H9 (cell line): ENCODE data around the gene PXK. TPM values are rescaled to one million over a fixed set of nuclear protein-coding genes. Genes with fewer than 3 reads are reported as not detected.

Experiments used
- DNase-seq: peaks from one replicate; pipeline ENCODE4 v3.0.0-alpha.2; 2017
- H2AFZ ChIP-seq: one replicate; pipeline ENCODE4 v1.6.1; 2013; ENCODE audit warnings: mild to moderate bottlenecking, low read length, control low read depth, moderate library complexity
- H2AK5ac ChIP-seq: 2 replicates; pipeline ENCODE4 v1.6.1; 2013; ENCODE audit warnings: low read length, control low read depth, mixed read lengths; ENCODE audit not compliant: insufficient read length
- H2BK120ac ChIP-seq: one replicate; pipeline ENCODE4 v1.6.1; 2013; ENCODE audit warnings: low read depth, mild to moderate bottlenecking, low read length, control low read depth, inconsistent platforms; ENCODE audit not compliant: poor library complexity, severe bottlenecking
- H2BK12ac ChIP-seq: 2 replicates; pipeline ENCODE4 v1.6.1; 2013; ENCODE audit warnings: low read length, control low read depth, mixed read lengths, low read depth; ENCODE audit not compliant: insufficient read length
- H2BK15ac ChIP-seq: 2 replicates; pipeline ENCODE4 v1.6.1; 2013; ENCODE audit warnings: low read depth, low read length, control low read depth
- H2BK20ac ChIP-seq: one replicate; pipeline ENCODE4 v1.6.1; 2013; ENCODE audit warnings: low read depth, mild to moderate bottlenecking, low read length, control low read depth, inconsistent platforms; ENCODE audit not compliant: poor library complexity, severe bottlenecking
- H2BK5ac ChIP-seq: 2 replicates; pipeline ENCODE4 v1.6.1; 2013; ENCODE audit warnings: low read length, control low read depth, mixed read lengths; ENCODE audit not compliant: insufficient read length
- H3K14ac ChIP-seq: 2 replicates; pipeline ENCODE4 v1.6.1; 2013; ENCODE audit warnings: low read length, control low read depth; ENCODE audit not compliant: insufficient read depth
- H3K18ac ChIP-seq: 2 replicates; pipeline ENCODE4 v1.6.1; 2013; ENCODE audit warnings: low read depth, mild to moderate bottlenecking, mixed read lengths, low read length, control low read depth; ENCODE audit not compliant: insufficient read length
- H3K23ac ChIP-seq: 2 replicates; pipeline ENCODE4 v1.6.1; 2013; ENCODE audit warnings: low read length, control low read depth, mixed read lengths, low read depth; ENCODE audit not compliant: insufficient read length
- H3K23me2 ChIP-seq: 2 replicates; pipeline ENCODE4 v1.6.1; 2013; ENCODE audit warnings: low read depth, mild to moderate bottlenecking, mixed read lengths, low read length, control low read depth; ENCODE audit not compliant: insufficient read length, poor library complexity, severe bottlenecking
- H3K27ac ChIP-seq: 2 replicates; pipeline ENCODE4 v1.5.1; 2013; ENCODE audit warnings: low read length, control low read depth, mixed read lengths, low read depth; ENCODE audit not compliant: insufficient read length
- H3K27me3 ChIP-seq: 2 replicates; pipeline ENCODE4 v1.6.1; 2013; ENCODE audit warnings: low read length, control low read depth, inconsistent platforms; ENCODE audit not compliant: insufficient read depth
- H3K4ac ChIP-seq: 2 replicates; pipeline ENCODE4 v1.6.1; 2013; ENCODE audit warnings: low read depth, mild to moderate bottlenecking, control low read depth, inconsistent platforms, low read length, moderate library complexity
- H3K4me1 ChIP-seq: 2 replicates; pipeline ENCODE4 v1.6.1; 2013; ENCODE audit warnings: low read length, control low read depth, inconsistent platforms; ENCODE audit not compliant: insufficient read depth
- H3K4me2 ChIP-seq: 2 replicates; pipeline ENCODE4 v1.6.1; 2013; ENCODE audit warnings: low read length, control low read depth, mixed read lengths; ENCODE audit not compliant: insufficient read length, insufficient read depth
- H3K56ac ChIP-seq: 2 replicates; pipeline ENCODE4 v1.6.1; 2013; ENCODE audit warnings: low read depth, mild to moderate bottlenecking, mixed read lengths, low read length, control low read depth; ENCODE audit not compliant: insufficient read length
- H3K79me1 ChIP-seq: 2 replicates; pipeline ENCODE4 v1.6.1; 2013; ENCODE audit warnings: low read depth, mild to moderate bottlenecking, moderate library complexity, low read length, control low read depth, inconsistent platforms; ENCODE audit not compliant: insufficient read depth, poor library complexity, severe bottlenecking
- H3K79me2 ChIP-seq: 2 replicates; pipeline ENCODE4 v1.6.1; 2013; ENCODE audit warnings: low read length, control low read depth, inconsistent platforms; ENCODE audit not compliant: insufficient read depth
- H3K9ac ChIP-seq: 2 replicates; pipeline ENCODE4 v1.6.1; 2013; ENCODE audit warnings: low read length, control low read depth, mixed read lengths; ENCODE audit not compliant: insufficient read length; ENCODE audit errors: extremely low read depth
- H3K9me3 ChIP-seq: one replicate; pipeline ENCODE4 v1.6.1; 2013; ENCODE audit warnings: low read depth, low read length, inconsistent platforms; ENCODE audit not compliant: control insufficient read depth
- H3T11ph ChIP-seq: one replicate; pipeline ENCODE4 v1.6.1; 2013; ENCODE audit warnings: mild to moderate bottlenecking, low read length, control low read depth, inconsistent platforms
- H4K20me1 ChIP-seq: one replicate; pipeline ENCODE4 v1.6.1; 2013; ENCODE audit not compliant: control insufficient read depth, insufficient read length, insufficient read depth
- H4K5ac ChIP-seq: 2 replicates; pipeline ENCODE4 v1.6.1; 2013; ENCODE audit warnings: low read depth, mild to moderate bottlenecking, mixed read lengths, low read length, control low read depth; ENCODE audit not compliant: insufficient read length
- H4K8ac ChIP-seq: replicated peaks from 2 replicates; pipeline ENCODE4 v1.6.1; 2013; ENCODE audit warnings: low read length, control low read depth, mixed read lengths, low read depth; ENCODE audit not compliant: insufficient read length
- H4K91ac ChIP-seq: 2 replicates; pipeline ENCODE4 v1.6.1; 2013; ENCODE audit warnings: low read depth, mild to moderate bottlenecking, moderate library complexity, mixed read lengths, low read length, control low read depth; ENCODE audit not compliant: insufficient read length
- H3K27ac Mint-ChIP-seq, 3 experiments: 2 replicates in 2 of 3; 3 replicates in 1 of 3; pipeline ENCODE4 v1.8.0; 2020 to 2021; ENCODE audit warnings: mixed read lengths in 3 of 3, mild to moderate bottlenecking in 1 of 3, moderate library complexity in 1 of 3
- H3K27me3 Mint-ChIP-seq: 2 replicates; pipeline ENCODE4 v1.8.0; 2021; ENCODE audit warnings: low read depth, mild to moderate bottlenecking, moderate library complexity, mixed read lengths
- H3K36me3 Mint-ChIP-seq, 3 experiments: 2 replicates in 2 of 3; 3 replicates in 1 of 3; pipeline ENCODE4 v1.8.0; 2020 to 2021; ENCODE audit warnings: low read depth in 3 of 3, mixed read lengths in 3 of 3; ENCODE audit not compliant: insufficient read depth in 1 of 3
- H3K4me1 Mint-ChIP-seq, 2 experiments: 2 replicates each; pipeline ENCODE4 v1.8.0; 2020; ENCODE audit warnings: mixed read lengths in 2 of 2
- H3K4me3 Mint-ChIP-seq, 2 experiments: 2 replicates in 1 of 2; 3 replicates in 1 of 2; pipeline ENCODE4 v1.8.0; 2020 to 2021; ENCODE audit warnings: mild to moderate bottlenecking in 2 of 2, mixed read lengths in 2 of 2, moderate library complexity in 1 of 2
- H3K9me3 Mint-ChIP-seq, 2 experiments: 2 replicates in 1 of 2; 3 replicates in 1 of 2; pipeline ENCODE4 v1.8.0; 2020; ENCODE audit warnings: mild to moderate bottlenecking in 2 of 2, mixed read lengths in 2 of 2, moderate library complexity in 1 of 2
- WGBS: extraction: QIAGEN DNeasy Blood & Tissue Kit; methylation state at CpG from one replicate; pipeline ENCODE4 v1.1.7; 2013; ENCODE audit warnings: missing lambda C conversion rate, low lambda C conversion rate, mixed read lengths; ENCODE audit not compliant: insufficient read length; ENCODE audit errors: extremely low coverage; 5-methylcytosine and 5-hydroxymethylcytosine counted together
- total RNA-seq: library from RNA; stranded (reverse); gene quantifications from 2 replicates; pipeline ENCODE4 v1.2.1, GENCODE V29; 2021
- TF ChIP-seq, protein P1 (sequence below): fragments of 200-600 bp; sonication (generic); conservative IDR thresholded peaks from 3 replicates; pipeline ENCODE4 v1.8.0; 2021; ENCODE audit warnings: antibody characterized with exemption, mild to moderate bottlenecking

The PXK gene
- total RNA-seq, 1 experiment from 2014 or later = 3.3 TPM

DNA sequence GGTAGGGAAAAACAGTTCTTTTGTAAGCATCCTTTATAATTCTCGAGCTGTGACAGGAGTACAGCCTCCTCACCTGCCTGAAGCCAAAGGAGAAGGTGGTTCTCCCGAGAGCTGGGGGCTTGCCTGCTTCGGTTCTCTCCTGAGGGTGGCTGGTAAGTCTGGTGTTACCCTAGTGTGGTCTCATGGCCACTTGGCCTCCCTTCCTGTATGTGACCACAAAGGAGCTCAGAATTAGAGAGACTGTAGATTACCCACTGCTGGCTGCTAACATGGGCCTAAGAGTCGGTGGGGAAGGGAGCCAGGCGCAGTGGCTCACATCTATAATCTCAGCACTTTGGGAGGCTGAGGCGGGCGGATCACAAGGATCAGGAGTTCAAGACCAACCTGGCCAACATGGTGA is 88.3 kb downstream of the PXK start:
- no peak overlapping the region for H4K91ac ChIP-seq
- TF ChIP-seq, protein P1, sequence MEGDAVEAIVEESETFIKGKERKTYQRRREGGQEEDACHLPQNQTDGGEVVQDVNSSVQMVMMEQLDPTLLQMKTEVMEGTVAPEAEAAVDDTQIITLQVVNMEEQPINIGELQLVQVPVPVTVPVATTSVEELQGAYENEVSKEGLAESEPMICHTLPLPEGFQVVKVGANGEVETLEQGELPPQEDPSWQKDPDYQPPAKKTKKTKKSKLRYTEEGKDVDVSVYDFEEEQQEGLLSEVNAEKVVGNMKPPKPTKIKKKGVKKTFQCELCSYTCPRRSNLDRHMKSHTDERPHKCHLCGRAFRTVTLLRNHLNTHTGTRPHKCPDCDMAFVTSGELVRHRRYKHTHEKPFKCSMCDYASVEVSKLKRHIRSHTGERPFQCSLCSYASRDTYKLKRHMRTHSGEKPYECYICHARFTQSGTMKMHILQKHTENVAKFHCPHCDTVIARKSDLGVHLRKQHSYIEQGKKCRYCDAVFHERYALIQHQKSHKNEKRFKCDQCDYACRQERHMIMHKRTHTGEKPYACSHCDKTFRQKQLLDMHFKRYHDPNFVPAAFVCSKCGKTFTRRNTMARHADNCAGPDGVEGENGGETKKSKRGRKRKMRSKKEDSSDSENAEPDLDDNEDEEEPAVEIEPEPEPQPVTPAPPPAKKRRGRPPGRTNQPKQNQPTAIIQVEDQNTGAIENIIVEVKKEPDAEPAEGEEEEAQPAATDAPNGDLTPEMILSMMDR = no peak
- no peaks in the 10 kb centered on the region for H3K79me2 ChIP-seq
- H4K5ac ChIP-seq = no peak overlapping the region
- H2BK120ac ChIP-seq = no peak overlapping the region
- no peak overlapping the region for H3K9ac ChIP-seq
- no peaks in the 10 kb centered on the region for H3K79me1 ChIP-seq
- no peaks in the 10 kb centered on the region for H3K27me3 ChIP-seq
- H2BK15ac ChIP-seq = no peak overlapping the region
- H3K4me2 ChIP-seq = no peak overlapping the region
- Mint-ChIP-seq H3K4me3 (no peak overlapping the region), H3K27me3 (no peaks in the 10 kb centered on the region), H3K27ac (no peak overlapping the region), H3K9me3 (no peaks in the 10 kb centered on the region), H3K4me1 (peaks cover under 1 to 5% of the 10 kb centered on the region in 2 experiments), H3K36me3 (peaks cover 12 to 23% (median 13%) of the 10 kb centered on the region in 3 experiments; a peak in 5 of 7 replicates)
- no peaks in the 10 kb centered on the region for H3K9me3 ChIP-seq
- H2AK5ac ChIP-seq = no peak overlapping the region
- DNase-seq = no peak
- H3K23ac ChIP-seq = no peak overlapping the region
- H3K18ac ChIP-seq = no peak overlapping the region
- WGBS = no CpG with 5 or more reads among the region's 7 CpGs
- no peak overlapping the region for H3K27ac ChIP-seq
- no peak overlapping the region for H3K14ac ChIP-seq
- no peak overlapping the region for H3K56ac ChIP-seq
- no peak overlapping the region for H4K8ac ChIP-seq
- H3T11ph ChIP-seq = no peak overlapping the region
- no peaks in the 10 kb centered on the region for H3K23me2 ChIP-seq
- H2BK12ac ChIP-seq = no peak overlapping the region
- H2BK20ac ChIP-seq = no peak overlapping the region
- H3K4ac ChIP-seq = no peak overlapping the region
- no peaks in the 10 kb centered on the region for H3K4me1 ChIP-seq
- no peak overlapping the region for H2BK5ac ChIP-seq
- H2AFZ ChIP-seq = no peak overlapping the region
- peaks cover 3% of the 10 kb centered on the region for H4K20me1 ChIP-seq
